NCI-H82 (cell line): Measurements from ENCODE around the gene PRUNE1.

ENCODE experiments used
- DNase-seq: peaks from one replicate; lab custom pipeline; 2025; lab: John Stamatoyannopoulos, UW

PRUNE1 gene

GRCh38 chr1:151051356-151052009 lies 43.2 kb downstream of the PRUNE1 start:
- DNase-seq, result no peak

DNA sequence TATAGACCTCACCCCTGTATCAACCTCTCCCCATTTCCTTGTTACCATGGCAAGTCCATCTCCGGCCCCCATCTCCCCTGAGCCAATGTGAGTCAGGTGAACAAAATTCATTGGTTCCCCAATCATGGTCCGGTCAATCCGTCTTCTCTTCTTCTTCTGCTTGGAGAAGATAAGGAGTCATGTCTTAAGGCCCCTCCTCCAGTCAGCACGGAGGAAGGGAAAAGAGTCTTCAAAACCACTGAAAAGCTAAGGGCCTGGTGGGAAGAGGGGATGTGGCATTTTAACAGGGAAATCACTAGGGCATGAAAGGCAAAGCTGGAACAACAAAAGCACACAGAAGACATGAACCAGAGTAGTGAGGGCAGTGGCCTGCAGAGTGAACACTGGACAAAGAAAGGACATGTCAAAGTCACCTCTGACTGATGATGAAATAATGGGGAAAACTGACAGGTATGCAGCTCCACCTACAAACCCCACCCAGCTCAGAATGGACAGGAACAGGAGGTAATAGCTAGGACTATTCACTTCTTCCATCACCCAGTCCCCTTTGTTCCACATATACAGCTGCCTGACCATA lies 46.8 kb downstream of the PRUNE1 start:
- DNase-seq, result no peak

DNA sequence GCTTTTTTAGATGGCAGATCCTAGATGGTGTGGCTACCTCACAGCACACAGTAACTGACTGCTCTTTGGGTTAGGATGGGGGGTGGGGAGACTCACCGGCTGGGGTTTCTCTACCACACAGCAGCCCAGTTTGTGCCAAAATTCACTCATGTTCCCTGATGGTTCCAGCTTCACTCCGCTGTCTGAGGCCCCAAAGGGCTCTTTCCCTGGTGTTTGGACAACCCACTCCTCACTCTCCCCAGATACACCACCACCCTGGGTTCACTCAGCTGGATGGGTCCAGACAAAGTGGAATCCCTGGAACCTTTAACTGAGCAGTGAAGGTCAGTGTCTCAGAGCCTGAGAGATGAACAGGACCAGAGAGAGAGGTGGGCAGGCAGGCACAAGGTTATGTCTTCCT lies 47.3 kb downstream of the PRUNE1 start:
- no peak for DNase-seq

DNA sequence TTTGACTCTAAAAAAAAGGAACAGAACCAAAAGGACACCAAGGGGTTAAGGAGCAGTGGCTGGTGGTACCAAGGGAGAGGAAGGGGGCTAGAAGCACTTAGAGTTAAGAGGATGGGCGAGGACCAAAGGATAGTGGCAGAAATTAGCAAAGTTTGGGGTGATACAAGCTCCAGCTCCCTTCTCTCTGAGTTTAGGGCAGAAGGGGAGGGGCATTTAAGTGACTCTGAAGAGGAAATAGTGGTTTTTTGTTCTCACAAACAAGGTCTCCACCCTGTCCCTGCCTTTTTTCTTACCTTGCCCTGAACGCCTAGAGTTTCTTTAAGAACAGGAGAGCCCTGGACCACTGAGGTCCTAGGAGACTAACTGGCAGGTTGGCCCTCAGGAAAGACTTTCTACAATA lies 47.9 kb downstream of the PRUNE1 start:
- DNase-seq, result no peak

- peak; percentile 57 for DNase-seq
These were observed 50.4 kb downstream of the PRUNE1 start for GRCh38 chr1:151058692-151059091.

DNA sequence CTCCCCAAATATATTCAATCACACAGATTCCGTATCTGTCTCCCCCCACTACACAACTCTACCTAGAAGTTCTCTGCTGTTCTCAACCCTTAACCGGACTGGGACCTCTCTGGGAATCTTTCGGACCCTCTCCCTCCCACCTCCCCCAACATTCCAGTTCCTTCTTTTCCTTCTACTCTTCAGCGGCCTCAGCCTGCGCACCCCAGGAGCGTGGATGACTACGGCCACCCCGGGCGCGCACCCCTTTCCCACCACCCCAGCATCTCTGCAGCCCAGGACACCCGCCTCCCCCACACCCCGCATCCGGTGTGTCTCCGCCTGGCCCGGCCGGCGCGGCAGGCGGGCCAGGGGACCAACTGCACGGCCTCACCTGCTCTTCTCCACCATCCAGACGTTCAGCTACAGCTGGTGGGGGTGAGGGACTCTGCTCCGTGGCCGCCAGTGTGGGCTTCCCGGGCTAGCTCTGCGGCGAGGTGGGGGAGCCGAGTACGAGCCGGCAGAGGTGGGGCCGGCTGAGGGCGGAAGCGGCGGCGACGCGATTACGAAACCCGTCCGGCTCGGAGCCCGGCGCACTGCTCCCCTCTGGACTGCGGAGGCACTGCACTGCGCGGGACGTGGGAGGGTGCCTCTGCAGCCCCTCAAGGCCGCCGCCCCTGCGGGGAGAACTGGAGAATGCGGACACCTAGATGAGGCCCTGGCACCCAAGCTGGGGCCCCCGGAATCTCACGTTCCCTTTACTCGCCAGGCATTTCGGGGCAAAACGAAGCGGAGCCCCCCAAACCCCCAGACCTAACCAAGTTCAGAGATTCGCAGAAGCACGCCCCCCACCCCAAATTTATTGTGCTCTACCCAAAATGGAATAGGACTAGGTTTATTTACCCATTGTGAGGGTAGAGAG lies 51.1 kb downstream of the PRUNE1 start, which contains the start of gene CDC42SE1:
Gene CDC42SE1, minus strand, starts transcription at position 514 of the 898 bp plus-strand sequence. CDS start 3,892 bp downstream, outside the sequence.
- DNase-seq, result peak; percentile 96

DNA sequence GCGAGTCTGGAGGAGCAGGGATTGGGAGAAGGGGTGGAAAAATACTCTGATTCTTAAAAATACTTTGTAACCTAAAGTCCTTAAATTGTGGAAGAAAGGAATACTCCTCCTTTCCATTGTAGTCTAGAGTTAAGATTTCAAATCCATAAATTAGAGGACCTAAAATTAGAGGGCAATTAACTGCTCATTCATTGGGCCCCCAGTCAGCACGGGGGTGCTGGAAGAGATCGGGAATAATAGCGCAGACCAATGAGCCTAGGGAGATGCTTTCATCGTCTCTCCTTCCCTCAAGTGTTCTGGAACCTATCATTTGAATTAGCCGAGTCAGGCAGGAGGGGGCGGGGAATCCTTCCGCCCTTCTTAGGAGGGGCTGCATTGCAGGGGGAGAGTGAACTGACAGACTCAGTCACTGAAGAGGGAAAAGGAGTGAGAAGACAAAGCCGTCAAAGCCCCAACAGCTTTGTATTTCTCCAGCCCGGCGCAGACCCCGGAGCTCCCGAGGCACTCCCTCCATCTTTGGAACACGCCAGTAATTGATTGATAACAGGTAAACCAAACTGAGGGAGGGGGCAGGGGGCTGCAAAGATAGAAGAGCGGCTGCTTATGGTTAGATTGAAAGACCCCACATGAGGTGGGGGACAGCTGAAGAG lies 51.9 kb downstream of the PRUNE1 start, which contains the start of gene MLLT11:
Gene MLLT11, plus strand, starts transcription at position 391 of the 650 bp plus-strand sequence. CDS start 6,828 bp downstream, outside the sequence.
- DNase-seq, result peak; percentile 99

DNA sequence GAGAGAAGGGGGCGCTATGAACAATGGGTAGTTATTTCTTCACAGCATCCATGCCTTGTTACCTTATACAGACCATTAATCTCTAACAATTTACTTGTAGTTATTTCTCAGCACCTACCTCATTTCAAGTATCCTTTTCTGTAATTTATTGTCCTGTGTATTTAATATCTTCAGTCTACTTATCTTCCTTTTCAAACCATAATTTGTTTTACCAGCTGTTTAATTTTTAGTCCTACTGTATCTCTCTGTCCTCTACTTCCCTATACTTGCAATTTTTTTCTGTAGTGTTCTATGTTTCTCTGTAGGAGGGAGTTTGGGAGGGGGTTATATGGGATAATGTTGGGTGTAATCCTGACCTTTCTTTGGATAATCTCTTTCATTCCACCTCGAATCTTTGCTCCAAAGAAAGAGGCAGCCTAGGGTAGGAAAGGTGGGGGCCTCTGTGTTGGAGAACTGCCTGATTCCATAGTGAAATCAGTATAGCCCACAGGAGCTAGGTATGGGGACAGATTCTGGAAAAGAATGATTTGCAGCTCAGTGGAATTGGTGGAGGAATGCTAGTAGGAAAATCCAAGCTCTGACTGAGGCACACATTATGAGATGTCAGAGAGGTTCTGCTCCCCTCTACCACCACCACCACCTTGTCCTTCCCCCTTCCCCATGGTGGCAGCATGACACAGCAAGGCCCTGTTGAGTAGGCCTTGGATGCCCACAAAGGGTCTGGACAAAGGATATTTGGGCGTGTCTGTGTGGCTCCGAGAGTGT lies 52.6 kb downstream of the PRUNE1 start:
- peak; percentile 77 for DNase-seq

DNA sequence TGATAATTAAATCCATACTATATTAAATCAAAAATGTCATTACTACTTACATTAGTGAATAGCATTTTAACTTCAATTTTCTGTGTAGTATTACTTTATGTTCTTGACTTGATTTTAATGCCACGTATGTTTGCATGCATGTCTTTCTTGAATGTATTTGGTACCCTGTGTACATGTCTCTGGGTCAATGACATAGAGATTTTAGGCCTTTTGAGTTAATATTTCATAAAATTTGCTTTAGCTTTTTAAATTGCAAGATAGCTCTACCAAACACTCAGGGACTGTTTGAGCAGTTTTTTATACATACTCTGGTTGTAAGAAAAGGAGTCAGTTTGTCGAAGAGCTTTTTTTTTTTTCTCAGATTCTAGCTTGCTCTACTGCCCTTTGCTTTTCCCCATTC lies 53.5 kb downstream of the PRUNE1 start:
- no peak for DNase-seq

- DNase-seq, result peak; percentile 27
These were observed 54.6 kb downstream of the PRUNE1 start for GRCh38 chr1:151062741-151063371.

- DNase-seq, result no peak
These were observed 56.9 kb downstream of the PRUNE1 start for GRCh38 chr1:151065089-151065645.

- DNase-seq, result no peak
These were observed 58.9 kb downstream of the PRUNE1 start for GRCh38 chr1:151067185-151067584.

DNA sequence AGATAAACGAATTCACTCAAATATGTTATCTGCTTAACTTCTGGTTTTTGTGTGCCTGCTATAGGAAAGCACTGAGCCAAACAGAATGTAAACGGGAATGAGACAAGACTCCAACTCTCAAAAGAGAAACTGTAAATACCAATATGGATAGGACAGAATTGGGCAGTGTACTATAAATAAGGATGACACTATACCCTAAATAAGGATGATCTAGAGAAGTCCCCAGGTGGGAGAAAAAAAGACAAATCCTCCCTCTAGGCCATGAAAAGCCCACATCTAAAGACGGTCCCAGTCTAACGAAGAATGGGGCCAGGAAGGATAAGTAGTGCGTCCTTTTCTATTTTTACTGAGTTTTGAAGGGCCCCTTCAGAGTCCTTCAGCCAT lies 60.8 kb downstream of the PRUNE1 start:
- DNase-seq, result no peak

GRCh38 chr1:151070474-151071276 lies 62.4 kb downstream of the PRUNE1 start, which contains the start of gene GABPB2:
Gene GABPB2 (plus strand): TSS chr1:151070761. CDS start chr1:151088190, 17,429 bp downstream.
- peak; percentile 96 for DNase-seq

GRCh38 chr1:151072224-151072623 lies 64.0 kb downstream of the PRUNE1 start:
- DNase-seq, result peak; percentile 25
